Activated CD8-positive, alpha-beta memory T cell treated with anti-CD3 and anti-CD28 coated beads, Interleukin-2, amount 50 U/mL, for 24 hours (primary cell): ENCODE data around the gene LSP1.
A peak's percentile ranks its signal among the peaks of the same experiment; 100 is the strongest.

Experiments
- DNase-seq: peaks from one replicate; pipeline ENCODE4 v3.0.0-alpha.2; 2020; ENCODE audit errors: extremely low read depth

Gene LSP1

DNA sequence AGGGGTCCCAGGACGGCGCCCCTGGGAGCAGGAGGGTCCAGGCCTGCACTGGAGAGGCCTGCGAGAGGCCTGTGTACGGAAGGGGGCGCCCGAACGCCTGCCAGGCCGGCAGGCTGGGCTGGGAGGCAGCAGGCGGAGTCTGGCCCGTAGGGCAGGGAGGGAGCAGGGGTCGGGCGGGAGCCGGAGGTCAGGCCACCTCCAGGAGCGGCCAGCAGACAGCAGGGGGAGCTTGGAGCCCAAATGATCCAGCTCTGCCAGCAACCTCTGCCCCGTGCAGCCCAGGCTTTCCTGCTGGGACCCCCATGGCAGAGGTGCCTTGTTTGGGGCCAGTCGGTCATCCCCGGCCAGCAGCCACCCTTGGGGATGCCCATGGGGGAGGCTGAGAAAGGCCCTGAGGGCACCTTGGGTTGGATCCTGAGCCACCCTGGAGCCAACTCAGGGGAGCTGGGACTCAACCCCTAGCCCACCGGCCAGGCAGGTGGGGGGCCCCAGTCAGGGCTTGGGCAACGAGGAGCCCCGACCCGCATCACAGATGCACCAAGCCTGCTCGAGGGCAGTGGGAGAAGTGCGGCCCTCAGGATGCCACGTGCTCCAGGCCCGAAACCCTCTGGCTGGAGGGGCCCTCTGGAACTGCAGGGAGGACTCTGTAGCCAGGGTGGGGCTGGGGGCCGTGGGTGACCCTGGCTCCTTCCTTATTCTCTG is 27.7 kb upstream of the LSP1 start:
- no peak for DNase-seq

DNA sequence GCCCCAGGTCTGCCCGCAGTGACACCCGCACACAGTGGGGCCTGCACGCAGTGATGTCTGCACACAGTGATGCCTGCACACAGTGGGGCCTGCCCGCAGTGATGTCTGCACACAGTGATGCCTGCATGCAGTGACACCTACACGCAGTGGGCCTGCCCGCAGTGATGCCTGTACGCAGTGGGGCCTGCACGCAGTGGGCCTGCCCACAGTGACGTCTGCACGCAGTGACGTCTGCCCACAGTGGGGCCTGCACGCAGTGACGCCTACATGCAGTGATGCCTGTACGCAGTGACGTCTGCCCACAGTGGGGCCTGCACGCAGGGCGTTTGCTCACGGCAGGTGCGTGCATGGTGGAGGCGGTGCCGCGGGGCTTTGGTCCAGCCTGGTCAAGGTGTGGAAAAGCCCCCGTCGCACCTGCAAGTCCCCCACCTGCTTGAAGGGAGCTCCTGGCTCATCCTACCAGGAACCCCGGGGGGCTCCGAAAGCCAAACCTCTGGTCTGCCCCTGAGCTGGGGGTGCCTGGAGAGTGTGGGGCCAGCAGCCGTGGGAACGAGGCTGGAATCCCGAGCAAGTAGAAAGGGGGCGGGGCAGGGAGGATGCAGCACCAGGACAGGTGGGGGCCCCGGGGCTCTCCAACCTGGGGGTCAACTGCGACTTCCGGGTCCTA is 27.0 kb upstream of the LSP1 start:
- no peak for DNase-seq

DNA sequence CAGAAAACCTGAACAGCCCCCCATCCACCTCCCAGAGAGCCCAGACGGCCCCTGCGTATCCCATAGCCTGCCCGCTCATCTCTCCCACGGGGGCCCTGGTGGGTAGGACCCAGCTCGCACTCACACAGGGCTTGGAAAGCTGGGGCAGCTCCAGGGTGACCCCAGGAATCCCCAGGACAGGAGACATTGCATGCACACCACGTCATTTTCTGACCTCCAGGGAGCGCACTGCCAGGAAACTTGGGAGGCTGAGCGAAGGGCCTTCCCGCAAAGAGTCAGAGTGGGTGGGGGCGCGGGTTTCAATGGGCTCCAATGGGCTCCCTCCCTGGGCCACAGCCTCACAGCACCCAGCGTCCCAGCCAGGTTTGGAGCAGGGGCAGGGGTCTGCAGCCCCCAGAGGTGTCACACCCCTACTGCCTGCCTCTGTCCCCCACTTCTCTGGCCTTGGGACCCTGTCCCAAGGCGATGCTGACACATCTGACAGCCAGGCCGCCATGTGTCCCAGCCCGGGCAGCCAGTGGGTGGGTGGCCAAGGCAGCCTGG is 26.3 kb upstream of the LSP1 start:
- DNase-seq, result no peak

DNA sequence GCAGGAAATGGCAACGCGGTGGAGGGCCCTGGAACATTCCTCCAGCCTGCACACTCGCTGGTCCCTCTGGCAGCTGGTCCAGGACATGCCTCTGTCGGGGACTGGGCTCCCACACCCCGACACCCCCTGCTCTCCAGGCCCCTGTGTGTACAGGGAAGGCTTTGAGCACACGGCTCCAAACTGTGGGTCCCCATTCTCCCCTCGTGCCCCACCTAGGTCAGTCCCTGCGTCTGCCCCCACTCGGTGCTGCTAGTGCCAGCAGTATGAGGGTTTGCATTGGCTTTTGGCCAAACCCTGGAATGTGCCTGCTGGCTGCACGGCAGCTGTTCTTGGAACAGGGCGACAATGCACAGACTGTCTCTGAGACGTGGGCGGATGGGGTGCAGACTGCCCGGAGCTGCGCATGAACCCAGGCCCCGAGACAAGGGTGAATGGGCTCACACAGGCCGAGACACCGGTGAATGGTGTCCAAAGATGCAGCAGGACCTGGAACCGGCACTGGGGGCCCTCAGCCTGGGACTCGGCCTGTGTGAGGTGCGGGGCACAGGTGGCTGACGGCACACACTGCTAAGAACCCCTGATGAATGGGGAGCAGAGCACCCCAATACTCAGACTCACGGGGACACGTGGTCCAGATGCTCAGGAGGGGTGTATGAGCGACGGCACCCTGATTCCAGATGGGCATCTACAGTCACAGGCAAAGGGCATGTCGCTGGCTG is 25.6 kb upstream of the LSP1 start:
- DNase-seq, result no peak

DNA sequence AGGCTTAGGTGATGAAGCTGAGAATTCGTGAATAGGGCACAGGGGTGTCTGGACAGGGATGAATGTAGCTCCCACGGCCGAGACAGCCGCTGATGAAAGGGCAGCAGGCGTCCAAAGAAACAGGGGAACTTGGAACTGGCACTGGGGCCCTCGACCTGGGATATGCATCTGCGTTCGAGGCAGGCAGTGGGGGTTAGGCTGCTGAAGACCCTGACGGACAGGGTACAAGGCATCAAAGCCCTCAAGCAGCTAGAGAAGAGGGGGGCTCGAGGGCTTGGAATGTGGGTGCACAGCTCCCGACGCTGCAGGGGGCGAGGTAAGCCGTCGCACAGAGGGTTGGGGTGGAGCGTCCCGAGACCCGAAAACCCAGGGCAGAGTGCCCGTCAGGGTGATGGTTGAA is 25.0 kb upstream of the LSP1 start:
- no peak for DNase-seq

DNA sequence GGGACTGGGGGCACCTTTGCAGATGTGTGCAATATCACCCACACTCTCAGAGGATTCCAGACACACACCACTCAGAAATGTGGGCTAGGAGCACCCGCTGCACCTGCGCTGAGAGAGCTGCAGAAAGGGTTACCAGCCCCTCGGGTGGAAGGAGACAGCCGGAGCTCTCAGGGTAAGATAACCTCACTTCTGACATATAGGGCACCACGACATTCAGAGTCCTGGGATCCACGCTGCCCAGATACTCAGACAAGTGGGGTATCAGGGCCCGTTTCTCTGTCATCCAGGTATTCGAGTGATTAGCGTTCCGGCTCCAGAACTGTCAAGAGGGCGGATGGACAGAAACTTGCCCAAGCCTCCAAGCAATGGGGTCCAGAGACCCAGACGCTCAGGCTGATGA is 24.3 kb upstream of the LSP1 start:
- no peak for DNase-seq

DNA sequence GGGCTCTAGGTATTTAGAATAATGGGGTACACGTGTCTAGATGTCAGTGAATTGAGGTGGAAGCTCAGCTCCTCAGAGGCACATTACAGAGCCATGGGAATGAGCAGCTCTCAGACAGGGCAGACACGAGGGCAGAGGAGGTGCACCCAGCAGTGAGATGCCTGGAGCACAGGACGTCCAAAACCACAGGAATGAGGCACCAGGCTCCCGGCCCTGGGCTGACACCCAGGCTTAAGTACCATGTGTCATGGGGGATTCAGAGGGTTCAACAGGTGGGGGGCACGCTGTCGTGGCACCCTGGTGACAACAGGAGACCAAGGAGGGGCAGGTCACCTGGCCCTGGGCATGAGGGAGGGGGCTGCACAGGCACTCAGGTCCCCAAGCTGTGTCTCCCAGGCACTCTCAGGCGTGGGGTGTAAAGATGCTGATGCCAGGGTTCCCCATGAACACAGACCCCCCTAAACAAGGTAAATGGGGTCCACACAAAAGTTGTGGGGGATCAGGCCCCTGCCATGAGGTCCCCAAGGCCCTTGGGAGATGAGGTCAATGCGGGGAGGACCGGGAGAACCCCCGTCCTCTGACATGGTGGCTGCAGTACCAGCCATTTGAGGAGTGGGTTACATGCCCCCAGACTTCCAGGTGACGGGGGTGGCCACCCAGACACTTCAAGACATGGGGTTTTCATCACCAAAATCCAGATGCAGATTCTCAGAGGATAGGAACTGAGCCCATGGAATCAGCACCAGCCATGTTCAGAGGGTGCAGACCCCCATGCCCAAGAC is 23.7 kb upstream of the LSP1 start:
- no peak for DNase-seq

DNA sequence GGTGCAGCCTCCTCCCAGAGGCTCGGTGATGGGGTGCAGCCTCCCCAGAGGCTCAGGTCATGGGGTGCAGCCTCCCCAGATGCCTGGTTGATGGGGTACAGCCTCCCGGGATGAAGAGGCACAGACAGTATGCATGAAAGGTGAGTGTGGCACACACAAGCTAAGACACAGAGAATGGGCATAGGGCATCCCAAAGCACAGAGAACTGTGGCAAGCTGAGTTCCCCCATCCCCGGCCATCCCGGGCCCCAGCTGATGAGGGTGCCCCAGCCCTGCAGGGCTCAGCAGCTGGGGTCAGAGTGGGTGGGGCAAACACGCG is 22.9 kb upstream of the LSP1 start:
- no peak for DNase-seq

DNA sequence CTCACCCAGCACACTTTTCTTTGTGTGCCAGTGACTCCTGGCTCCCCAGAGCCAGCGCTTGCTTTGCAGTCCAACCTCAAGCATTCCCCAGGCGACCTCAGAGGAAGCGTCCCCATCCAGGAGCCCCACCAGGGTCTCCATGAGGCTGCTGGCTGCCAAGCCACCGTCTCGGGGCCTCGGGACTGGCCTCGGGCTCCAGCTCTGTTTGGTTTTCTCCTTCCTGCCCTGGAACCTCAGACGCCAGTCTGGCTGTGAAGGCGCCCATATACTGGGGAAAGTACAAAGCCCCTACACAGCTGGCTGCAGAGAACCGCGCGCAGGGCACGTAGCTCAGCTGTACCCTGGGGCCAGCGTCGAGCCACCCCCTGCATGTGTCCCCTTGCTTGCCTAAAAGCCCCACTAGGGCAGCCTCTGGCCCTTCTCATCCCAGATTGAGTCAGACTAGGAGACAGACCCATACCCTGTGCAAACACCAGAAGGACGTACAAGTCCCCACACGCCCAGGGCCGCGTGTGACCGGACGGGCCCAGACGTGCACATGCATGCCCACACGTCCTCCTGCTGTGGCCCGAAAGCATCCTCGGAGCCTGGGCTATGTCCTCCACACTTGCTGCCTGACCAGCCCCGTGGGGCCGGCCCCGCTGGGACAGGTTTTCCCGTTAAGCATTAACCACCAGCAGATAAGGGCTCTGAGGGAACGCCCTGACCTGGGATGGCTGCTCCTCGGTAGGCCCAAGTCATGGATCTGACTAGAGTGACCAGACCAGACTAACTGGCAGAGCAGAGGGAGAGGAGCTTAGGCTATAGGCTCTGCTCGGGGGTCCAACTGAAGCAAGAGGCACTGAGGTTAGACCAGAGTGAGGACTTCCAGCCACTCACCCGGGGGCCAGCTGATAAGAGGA is 22.3 kb upstream of the LSP1 start:
- DNase-seq, result no peak

DNA sequence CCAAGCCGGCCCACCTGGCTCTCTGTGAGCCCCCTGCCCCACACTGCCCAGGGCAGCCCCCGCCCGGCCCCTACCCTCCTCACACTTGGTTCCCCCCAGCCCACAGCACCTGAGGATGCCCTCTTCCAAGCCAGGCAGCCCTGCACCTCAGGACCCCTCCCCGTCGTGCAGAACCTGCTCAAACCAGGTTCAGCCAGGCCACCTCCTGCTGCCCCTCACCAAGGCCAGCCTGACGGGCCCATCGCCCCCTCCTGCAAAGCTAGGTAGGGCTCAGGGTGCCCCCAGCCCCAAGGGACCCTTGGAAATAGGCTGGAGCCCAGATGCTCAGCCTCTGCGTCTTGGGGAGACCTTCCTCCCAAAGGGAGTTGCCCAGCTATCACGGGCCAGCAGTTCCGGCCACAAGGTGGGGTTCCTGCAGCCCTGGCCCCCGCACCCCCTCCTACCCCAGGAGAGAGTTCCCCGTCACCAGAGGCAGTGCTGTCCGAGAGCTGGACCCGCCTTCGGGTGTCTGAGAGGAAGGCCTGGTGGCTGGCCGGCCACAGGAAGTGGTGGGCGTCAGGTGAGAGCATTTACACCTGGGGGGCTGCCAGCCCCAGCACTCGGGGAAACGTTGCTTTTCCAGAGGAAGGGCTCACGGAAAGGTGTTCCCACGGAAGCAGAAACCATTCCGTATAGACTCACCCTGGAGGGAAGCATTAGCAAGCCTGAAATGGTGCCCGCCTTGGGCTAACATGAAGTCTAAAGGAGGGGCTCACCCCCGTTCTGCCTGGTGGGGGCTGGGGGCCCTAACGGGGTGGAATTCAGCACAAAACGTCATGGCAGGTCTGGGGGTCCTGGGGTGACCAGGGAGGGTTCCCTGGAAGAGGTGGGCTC is 21.3 kb upstream of the LSP1 start:
- DNase-seq, result no peak

DNA sequence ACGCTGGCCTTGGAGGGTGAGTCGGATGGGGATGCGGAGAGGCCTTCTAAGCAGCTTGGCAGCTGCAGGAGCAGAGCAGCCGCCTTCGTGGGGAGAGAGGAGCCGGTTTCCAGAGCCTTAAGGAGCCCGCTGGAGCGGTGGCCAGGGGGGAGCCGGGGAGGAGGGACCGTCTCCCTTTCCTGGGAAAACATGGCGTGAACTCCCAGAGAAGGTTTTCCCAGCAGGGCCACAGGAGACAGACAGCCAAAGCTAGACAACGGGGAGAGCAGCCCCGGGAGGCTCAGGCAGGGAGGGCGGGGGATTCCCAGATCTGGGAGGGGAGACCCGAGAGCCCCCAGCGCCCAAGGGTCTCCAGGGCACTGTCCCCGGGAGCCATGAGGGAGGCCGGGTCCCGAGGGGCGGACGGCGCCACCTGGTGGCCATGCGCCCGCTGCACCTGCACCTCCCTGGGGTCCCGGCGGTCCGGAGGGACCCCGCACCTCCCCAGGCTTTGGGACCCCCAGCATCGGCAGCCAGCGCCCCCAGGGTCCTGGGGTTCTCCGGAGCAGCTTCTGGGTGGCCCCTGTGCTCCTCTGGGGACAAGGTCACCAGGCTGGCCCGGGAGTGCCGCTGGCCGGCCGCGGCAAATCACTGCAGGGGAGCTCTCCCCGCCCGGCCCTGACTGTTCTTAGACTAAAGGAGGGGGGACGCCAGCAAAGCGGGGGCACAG is 20.5 kb upstream of the LSP1 start:
- DNase-seq, result peak; percentile 30

DNA sequence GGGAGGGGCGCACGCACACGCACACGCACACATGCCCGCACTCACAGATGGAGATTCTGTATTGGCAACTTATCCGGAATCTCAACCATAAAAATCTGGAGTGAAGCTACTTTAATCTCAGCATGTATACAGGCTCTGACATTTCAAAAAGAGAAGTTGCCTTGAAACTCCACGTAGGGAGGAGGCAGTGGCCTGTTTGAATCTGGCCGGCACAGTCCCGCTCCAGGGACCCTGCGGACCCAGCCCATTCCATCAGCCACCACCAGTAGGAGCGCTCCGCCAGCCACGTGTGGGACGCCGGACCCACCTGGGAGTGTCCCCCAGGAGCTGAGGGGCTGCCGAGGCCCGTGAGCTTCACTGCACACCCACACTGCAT is 20.0 kb upstream of the LSP1 start:
- DNase-seq, result no peak

DNA sequence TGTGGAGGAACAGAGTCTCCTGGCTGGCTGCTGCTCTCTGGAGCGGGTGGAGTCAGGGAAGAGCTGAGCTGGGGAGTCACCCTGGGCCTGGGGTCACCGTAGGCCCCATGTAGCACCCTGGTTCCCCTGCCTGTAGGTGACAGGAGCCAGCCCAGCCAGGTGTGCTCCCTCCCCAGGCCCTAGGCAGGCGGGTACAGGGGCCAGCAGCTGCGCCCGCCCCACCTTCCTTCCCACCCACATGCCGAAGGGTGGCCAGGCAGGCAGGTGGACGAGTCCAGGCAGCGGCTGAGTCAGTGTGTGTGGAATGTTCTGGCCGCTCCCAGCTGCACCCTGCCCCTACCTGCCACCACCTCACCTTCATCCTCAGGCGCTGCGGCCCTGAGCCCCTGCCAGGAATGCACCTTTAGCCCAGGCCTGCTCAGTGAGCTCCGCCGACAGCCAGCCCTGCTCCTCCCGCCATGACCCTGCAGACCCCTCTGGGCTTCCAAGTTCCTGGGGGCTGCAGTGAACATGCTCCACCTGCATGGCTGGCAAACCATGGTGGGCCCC is 18.7 kb upstream of the LSP1 start:
- no peak for DNase-seq

DNA sequence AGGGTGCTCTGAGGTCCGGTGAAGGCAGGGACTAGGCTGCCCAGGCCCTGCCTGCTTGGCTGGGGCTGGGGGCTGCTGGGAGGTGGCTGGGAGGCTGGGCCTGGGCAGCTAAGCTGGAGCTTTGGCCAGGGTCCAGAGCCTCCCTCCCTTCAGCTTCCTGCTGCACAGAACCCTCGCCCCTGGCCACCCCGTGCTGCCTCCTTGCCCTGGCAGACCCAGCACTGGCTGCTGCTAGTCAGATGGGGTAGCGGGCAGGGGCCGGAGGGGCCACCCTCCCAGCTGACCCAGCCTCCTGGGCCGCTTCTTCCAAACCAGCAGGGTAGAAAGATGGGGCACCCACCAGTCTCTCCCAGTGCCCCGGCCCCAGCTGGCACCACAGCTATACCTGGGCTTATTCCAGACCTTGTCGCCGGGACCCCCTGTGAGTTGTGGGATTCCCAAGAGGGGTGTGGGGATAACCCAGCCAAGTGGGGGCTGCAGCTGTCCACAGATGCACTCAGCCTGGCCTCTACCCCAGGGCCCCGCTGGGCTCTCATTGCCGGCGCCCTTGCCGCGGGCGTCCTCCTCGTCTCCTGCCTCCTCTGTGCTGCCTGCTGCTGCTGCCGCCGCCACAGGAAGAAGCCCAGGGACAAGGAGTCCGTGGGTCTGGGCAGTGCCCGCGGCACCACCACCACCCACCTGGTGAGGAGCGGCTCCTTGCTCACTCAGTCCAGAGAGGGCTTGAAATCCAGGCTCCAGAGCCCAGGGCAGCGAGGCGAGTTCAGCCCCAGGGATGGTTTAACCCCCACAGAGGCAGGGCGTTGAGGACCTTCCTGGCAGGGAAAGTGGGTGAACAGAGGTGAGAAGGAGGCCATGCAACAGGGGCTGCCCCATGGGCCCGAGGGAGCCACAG is 17.9 kb upstream of the LSP1 start, which contains the start of gene SYT8:
SYT8 (plus strand) TSS at position 212 of the 892 bp plus-strand sequence; CDS start at position 328, 116 bp downstream.
- no peak for DNase-seq

DNA sequence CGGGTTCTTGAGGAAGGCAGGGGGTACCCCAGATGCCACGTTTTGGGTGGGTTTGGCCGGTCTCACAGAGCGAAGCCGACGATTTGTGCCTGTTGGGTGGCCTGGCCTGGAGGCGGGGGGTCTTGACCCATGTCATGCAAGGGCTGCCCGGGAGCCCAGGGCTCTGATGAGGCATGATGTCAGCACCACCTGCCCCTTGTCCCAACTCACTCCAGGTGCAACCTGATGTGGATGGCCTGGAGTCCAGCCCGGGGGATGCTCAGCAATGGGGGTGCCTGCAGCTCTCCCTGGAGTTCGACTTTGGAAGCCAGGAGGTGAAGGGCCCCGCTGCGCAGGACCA is 17.2 kb upstream of the LSP1 start:
- DNase-seq, result no peak

DNA sequence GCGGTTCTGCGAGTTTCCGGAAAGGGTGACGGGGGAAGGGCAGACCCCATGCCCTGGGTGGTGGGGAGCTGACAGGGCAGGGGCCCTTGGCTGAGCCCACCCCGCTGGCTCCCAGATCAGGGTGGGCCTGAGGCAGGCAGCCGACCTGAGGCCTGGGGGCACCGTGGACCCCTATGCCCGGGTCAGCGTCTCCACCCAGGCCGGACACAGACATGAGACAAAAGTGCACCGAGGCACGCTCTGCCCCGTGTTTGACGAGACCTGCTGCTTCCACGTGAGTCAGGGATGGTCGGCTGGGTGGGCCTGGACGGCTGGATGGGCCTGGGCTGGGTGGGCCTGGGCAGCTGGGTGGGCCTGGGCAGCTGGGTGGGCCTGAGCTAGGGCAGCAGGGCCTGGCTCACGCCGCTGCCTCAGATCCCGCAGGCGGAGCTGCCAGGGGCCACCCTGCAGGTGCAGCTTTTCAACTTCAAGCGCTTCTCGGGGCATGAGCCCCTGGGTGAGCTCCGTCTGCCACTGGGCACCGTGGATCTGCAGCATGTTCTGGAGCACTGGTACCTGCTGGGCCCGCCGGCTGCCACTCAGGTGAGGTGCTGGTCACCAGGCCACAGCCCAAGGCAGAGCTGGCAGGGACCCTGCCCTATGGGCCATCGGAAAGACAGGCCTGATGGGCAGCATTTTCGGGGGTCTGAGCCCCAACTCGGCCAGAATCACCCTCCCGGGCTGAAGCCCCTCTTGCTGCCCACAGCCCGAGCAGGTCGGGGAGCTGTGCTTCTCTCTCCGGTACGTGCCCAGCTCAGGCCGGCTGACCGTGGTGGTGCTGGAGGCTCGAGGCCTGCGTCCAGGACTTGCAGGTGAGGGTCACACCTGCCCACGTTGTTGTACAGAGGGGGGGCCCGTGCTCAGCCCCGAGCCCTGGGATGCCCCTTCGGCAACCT is 16.6 kb upstream of the LSP1 start:
- no peak for DNase-seq
